ENCODE measurements around the gene DUS2. TPM values are rescaled to one million over a fixed set of nuclear protein-coding genes. Genes with fewer than 3 reads are reported as not detected.
"Not testable (repeated sequence)": the region's sequence is repeated elsewhere in the genome, so short reads cannot be mapped to it uniquely, and the experiment has no call there.

DUS2 gene
- total and polyA plus RNA-seq, 2 of the 8 experiments (the other 6 are each of a cell fraction or from before 2014, with no cell fraction given): 17.2 to 27.0 TPM

- H2BK15ac ChIP-seq (ENCODE audit: low read length); H2AFZ ChIP-seq (ENCODE audit: low read length); H3K14ac ChIP-seq (ENCODE audit: insufficient read length); POLR2A ChIA-PET (ENCODE audit: partially characterized antibody); H3K23me2 ChIP-seq (ENCODE audit: low read depth, low read length); H2AK5ac ChIP-seq (ENCODE audit: low read depth, low read length); H4K20me1 ChIP-seq (replicated peaks in 1 of 2; ENCODE audit: control insufficient read depth in 1 of 2, insufficient read depth in 2 of 2, low read length in 2 of 2); H3K36me3 ChIP-seq (ENCODE audit: control insufficient read depth in 2 of 4, insufficient read depth in 4 of 4, low read length in 3 of 4); H3K9ac ChIP-seq (replicated peaks in 1 of 4; ENCODE audit: extremely low read depth in 1 of 4, low read depth in 3 of 4, low read length in 3 of 4); DNase-seq (ENCODE audit: low read depth in 1 of 2, low spot score in 2 of 2); H3K27me3 ChIP-seq (replicated peaks in 1 of 4; ENCODE audit: control insufficient read depth in 3 of 4, extremely low read depth in 1 of 4, insufficient read depth in 3 of 4, low read length in 3 of 4); H3K4ac ChIP-seq (replicated peaks; ENCODE audit: insufficient read length, low read depth, low read length); H2BK12ac ChIP-seq (ENCODE audit: low read depth, low read length); H2BK120ac ChIP-seq (replicated peaks; ENCODE audit: low read depth, low read length); H4K8ac ChIP-seq (ENCODE audit: extremely low read depth, insufficient read depth, low read length); FAIRE-seq; H3K18ac ChIP-seq (ENCODE audit: extremely low read depth, low read length); H4K5ac ChIP-seq (ENCODE audit: insufficient read length, low read depth, low read length); H4K91ac ChIP-seq (replicated peaks; ENCODE audit: insufficient read length, low read length); H3K4me1 ChIP-seq (replicated peaks in 1 of 4; ENCODE audit: control insufficient read depth in 3 of 4, insufficient read depth in 4 of 4, low read length in 3 of 4); H3K4me2 ChIP-seq (ENCODE audit: insufficient read depth in 1 of 2, low read depth in 2 of 2, low read length in 2 of 2); H2BK20ac ChIP-seq (ENCODE audit: low read length); H3K56ac ChIP-seq (replicated peaks; ENCODE audit: insufficient read length, low read depth, low read length); H3K9me3 ChIP-seq (ENCODE audit: insufficient read depth in 2 of 2, low read depth in 1 of 2, low read length in 1 of 2); H3K4me3 ChIP-seq (ENCODE audit: extremely low read depth in 1 of 4, insufficient read depth in 2 of 4, low read depth in 3 of 4, low read length in 4 of 4); H3K27ac ChIP-seq (ENCODE audit: low read depth, low read length); H3K79me1 ChIP-seq (ENCODE audit: low read depth, low read length); H3K23ac ChIP-seq (ENCODE audit: insufficient read length); H2BK5ac ChIP-seq (ENCODE audit: low read depth, low read length): not testable (repeated sequence)
- 88% methylated on average over 5 of the region's 5 CpGs; no CpG with 5 or more reads in 1 of the 2 experiments for whole genome bisulfite sequencing, 2 experiments (ENCODE audit: extremely low coverage in 1 of 2, insufficient coverage in 1 of 2, insufficient read length in 1 of 2, insufficient replicate concordance in 2 of 2, low coverage in 1 of 2, low lambda C conversion rate in 2 of 2, missing lambda C conversion rate in 1 of 2)
- CTCF ChIA-PET (ENCODE audit: partially characterized antibody): interaction anchor here (1.6 to 3.3 kb wide), 2 partner anchors 15 to 16 kb away, joined by 9 to 15 read pairs; no protein-coding TSS in a partner anchor
- peaks cover 0 to 85% of the 10 kb centered on the region in 2 experiments; a peak in 2 of 4 replicates for H3K79me2 ChIP-seq (ENCODE audit: control insufficient read depth in 1 of 2, insufficient read depth in 2 of 2, low read length in 2 of 2)
Observed at GRCh38 chr16:68109156-68109555, 86.1 kb downstream of the DUS2 start.

DNA sequence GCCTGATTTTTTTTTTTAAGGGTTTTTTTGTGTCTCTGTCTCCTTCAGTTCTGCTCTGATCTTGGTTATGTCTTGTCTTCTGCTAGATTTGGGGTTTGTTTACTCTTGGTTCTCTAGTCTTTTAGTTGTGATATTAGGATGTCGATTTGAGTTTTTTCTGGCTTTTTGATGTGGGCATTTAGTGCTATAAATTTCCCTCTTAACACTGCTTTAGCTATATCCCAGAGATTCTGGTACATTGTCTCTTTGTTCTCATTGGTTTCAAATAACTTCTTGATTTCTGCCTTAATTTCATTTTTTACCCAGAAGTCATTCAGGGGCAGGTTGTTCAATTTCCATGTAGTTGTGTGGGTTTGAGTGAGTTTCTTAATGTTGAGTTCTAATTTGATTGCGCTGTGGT, 87.5 kb downstream of the DUS2 start:
- not testable (repeated sequence) for H3K9ac ChIP-seq (replicated peaks in 1 of 4; ENCODE audit: extremely low read depth in 1 of 4, low read depth in 3 of 4, low read length in 3 of 4); H2AK5ac ChIP-seq (ENCODE audit: low read depth, low read length); H3K23me2 ChIP-seq (ENCODE audit: low read depth, low read length); H3K4ac ChIP-seq (replicated peaks; ENCODE audit: insufficient read length, low read depth, low read length); H3K27me3 ChIP-seq (replicated peaks in 1 of 4; ENCODE audit: control insufficient read depth in 3 of 4, extremely low read depth in 1 of 4, insufficient read depth in 3 of 4, low read length in 3 of 4); H3K18ac ChIP-seq (ENCODE audit: extremely low read depth, low read length); H3K4me1 ChIP-seq (replicated peaks in 1 of 4; ENCODE audit: control insufficient read depth in 3 of 4, insufficient read depth in 4 of 4, low read length in 3 of 4); H4K20me1 ChIP-seq (replicated peaks in 1 of 2; ENCODE audit: control insufficient read depth in 1 of 2, insufficient read depth in 2 of 2, low read length in 2 of 2); H3K36me3 ChIP-seq (ENCODE audit: control insufficient read depth in 2 of 4, insufficient read depth in 4 of 4, low read length in 3 of 4); H3K23ac ChIP-seq (ENCODE audit: insufficient read length); H3K27ac ChIP-seq (ENCODE audit: low read depth, low read length); H2BK12ac ChIP-seq (ENCODE audit: low read depth, low read length); H4K91ac ChIP-seq (replicated peaks; ENCODE audit: insufficient read length, low read length); H3K4me2 ChIP-seq (ENCODE audit: insufficient read depth in 1 of 2, low read depth in 2 of 2, low read length in 2 of 2); FAIRE-seq; H2BK120ac ChIP-seq (replicated peaks; ENCODE audit: low read depth, low read length); H4K8ac ChIP-seq (ENCODE audit: extremely low read depth, insufficient read depth, low read length); H3K4me3 ChIP-seq (ENCODE audit: extremely low read depth in 1 of 4, insufficient read depth in 2 of 4, low read depth in 3 of 4, low read length in 4 of 4); H3K56ac ChIP-seq (replicated peaks; ENCODE audit: insufficient read length, low read depth, low read length); H2BK5ac ChIP-seq (ENCODE audit: low read depth, low read length); DNase-seq (ENCODE audit: low read depth in 1 of 2, low spot score in 2 of 2); H4K5ac ChIP-seq (ENCODE audit: insufficient read length, low read depth, low read length); H2BK20ac ChIP-seq (ENCODE audit: low read length); H2AFZ ChIP-seq (ENCODE audit: low read length); H3K79me1 ChIP-seq (ENCODE audit: low read depth, low read length); H2BK15ac ChIP-seq (ENCODE audit: low read length); H3K14ac ChIP-seq (ENCODE audit: insufficient read length); H3K9me3 ChIP-seq (ENCODE audit: insufficient read depth in 2 of 2, low read depth in 1 of 2, low read length in 1 of 2)
- H3K79me2 ChIP-seq (ENCODE audit: control insufficient read depth in 1 of 2, insufficient read depth in 2 of 2, low read length in 2 of 2): peaks cover 0 to 86% of the 10 kb centered on the region in 2 experiments; a peak in 2 of 4 replicates
- WGBS, 2 experiments (ENCODE audit: extremely low coverage in 1 of 2, insufficient coverage in 1 of 2, insufficient read length in 1 of 2, insufficient replicate concordance in 2 of 2, low coverage in 1 of 2, low lambda C conversion rate in 2 of 2, missing lambda C conversion rate in 1 of 2): 94% methylated on average over 2 of the region's 2 CpGs; no CpG with 5 or more reads in 1 of the 2 experiments
- ChIA-PET POLR2A (ENCODE audit: partially characterized antibody) (interaction anchor here (1.2 kb wide), 1 partner anchor 25 kb away, joined by 4 read pairs; the partner anchor contains the start of gene NFATC3), CTCF (ENCODE audit: partially characterized antibody) (interaction anchor here (1.6 kb wide), 1 partner anchor 16 kb away, joined by 9 read pairs; no protein-coding TSS in a partner anchor)

Data from H1 (cell line).